Skin of body (tissue), 2 donors: Measurements from ENCODE around the gene LCP1. TPM values are rescaled to one million over a fixed set of nuclear protein-coding genes. Genes with fewer than 3 reads are reported as not detected.

Experiments
- DNase-seq: peaks from one replicate; lab custom pipeline; 2025; lab: John Stamatoyannopoulos, UW
- total RNA-seq: library from RNA; depleted of rRNA; stranded (reverse); fragments of >200 nt; gene quantifications from one replicate; pipeline ENCODE4 v1.2.3, GENCODE V29; 2014

The LCP1 gene
- total RNA-seq, 1 donor from 2014 or later = 46.7 TPM

GRCh38 chr13:46127358-46128023 lies 54.5 kb downstream of the LCP1 start:
- DNase-seq = no peak

DNA sequence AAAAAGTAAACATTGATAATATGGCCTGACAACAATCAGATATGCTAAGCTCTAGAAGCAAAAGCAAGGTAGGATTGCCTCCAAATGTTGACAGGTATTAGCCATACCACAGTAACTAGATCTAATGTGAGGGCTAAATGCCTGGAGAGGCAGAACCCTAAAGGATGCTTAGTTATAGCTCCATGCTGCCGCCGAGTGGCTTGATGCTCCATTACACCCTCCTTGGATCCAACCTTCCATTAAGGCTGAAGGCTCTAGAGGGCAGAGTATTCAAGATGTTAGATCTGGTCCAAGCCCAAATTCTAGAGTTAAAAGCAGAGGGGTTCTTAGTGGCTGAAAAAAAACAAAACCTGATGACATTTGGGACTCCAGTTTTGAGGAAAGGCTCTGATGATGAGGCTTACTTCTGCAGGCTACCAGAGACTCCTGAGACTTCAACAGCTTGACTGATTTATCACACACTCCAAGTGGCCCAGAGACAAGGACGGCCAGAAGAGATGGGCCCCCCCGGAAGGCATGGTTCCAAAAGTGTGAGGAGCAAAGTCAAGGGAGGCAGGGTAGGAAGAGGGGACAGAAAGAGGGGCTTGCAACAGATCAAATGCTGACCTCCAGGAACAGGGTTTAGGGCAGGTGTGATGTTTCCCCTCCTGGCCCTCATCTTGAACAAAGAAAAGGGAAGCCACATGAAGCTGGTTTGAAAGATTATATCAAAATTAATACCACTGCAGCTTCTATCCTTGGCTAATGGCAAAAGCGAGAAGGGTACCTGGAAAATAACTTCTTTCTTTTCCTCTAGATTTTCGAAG lies 55.2 kb downstream of the LCP1 start:
- peak; percentile 25 for DNase-seq

GRCh38 chr13:46126056-46126455 lies 55.9 kb downstream of the LCP1 start:
- no peak for DNase-seq

DNA sequence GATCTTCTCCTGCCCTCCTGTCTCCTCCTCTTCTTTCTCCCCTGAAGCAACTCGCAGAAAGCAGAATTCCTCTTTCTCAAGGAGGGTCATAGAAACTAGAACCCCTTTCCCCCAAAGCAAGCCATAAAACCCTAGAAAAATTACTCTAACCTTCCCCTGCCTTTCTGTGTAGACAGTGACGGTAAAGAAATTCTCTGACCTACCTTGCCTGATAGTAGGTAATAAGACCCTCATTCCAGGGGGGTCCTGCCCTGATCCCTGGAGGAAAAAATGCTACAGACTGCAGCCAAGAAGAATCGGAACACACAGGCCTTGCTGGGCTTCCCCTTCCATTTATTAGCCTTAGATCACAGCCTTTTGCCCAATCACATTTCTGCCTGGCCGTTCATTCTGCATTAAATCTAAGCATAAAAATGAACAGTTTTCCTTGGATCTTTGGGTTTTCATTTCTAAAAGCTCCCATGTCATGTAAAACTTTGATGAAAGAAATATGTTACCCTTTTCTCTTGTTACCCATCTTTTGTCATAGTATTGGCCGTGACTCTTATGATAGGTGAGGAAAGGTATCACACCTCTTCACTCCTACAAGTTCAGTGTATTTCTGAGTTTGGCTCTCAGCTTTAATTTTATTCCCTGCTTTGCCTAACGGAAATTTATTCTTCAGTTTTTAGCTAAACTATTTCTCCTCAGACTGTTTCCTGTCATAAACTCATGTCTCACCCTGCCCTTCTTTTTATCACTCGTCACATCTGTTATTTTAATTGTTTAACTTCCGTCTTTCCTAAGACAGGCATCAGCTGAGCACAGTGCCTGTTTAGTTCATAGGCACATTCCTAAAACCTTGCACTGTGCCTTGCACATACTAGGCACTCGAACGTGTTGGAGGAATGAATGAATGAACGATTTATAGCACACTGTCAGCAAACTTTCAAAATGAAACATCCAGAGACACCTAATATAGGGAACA lies 56.7 kb downstream of the LCP1 start:
- DNase-seq = no peak

GRCh38 chr13:46124531-46124966 lies 57.4 kb downstream of the LCP1 start:
- DNase-seq = no peak

DNA sequence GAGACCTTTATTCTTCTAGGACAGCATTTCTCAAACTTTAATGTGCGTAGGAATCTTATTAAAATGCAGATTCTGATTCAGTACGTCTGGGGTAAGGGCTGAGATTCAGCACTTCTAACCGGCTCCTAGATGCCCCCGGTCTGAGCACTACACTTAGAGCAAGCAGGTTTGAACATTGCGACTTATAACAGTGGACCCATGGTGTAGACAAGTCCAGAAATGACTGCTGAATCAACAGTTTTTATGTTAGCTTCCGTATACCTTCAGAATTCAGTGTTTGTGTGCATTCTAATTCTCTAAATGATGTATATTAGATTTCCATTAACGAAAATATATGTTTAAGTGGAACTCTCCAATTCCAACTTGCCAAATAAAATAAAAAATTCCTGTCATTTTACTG lies 59.7 kb downstream of the LCP1 start:
- DNase-seq = no peak

GRCh38 chr13:46121597-46122163 lies 60.3 kb downstream of the LCP1 start:
- DNase-seq = no peak

DNA sequence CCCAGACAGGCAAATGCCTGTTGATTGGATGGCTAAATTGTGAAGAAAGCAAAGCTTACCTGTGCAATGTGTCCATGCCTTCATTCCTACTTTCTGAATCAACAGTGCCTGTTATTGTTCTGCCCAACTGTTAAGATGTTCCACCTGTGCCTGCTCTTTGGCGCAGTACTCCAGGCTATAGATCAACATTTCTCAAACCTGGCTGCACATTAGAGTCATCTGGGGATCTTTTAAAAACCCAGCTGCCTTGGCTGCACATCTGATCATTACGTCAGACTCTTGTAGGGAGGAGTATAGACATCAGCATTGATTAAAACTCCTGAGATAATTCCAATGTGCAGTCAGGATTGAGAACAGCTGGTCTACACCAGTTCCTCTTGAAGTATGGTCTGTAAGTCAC lies 60.9 kb downstream of the LCP1 start:
- DNase-seq = no peak

DNA sequence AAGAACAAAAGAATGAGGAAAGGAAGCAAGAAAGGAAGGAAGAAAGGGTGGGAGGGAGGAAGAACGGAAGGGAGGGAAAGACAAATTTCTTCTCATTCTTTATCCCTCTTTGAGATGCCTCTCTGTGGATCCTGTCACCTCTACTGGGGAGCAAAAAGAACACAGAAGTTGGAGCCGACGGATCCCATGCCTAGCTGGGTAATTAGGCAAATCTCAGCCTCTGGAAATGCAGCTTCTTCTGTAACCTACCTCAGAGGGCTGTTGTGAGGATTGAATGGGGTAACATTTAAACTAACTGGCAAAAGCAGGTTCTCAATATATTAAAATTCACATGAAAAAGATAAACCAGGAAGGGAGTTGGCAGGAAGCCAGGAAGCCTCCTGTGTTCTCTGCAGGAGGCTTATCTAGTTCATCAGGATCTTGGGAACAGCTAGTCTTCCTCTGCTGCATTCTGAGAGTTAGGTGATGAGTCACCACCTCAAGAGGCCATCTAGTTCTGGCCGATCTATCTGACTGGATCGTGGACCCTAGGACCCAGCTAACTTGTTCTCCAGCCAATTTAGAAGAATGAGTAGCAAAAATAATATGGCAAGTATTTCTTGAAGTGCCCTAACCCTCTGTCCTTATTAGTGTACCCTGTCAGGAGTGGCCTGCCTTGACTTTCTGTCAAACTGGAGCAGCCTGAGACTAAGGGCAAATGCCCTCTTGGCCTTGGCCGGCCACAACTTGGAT lies 61.9 kb downstream of the LCP1 start:
- no peak for DNase-seq

DNA sequence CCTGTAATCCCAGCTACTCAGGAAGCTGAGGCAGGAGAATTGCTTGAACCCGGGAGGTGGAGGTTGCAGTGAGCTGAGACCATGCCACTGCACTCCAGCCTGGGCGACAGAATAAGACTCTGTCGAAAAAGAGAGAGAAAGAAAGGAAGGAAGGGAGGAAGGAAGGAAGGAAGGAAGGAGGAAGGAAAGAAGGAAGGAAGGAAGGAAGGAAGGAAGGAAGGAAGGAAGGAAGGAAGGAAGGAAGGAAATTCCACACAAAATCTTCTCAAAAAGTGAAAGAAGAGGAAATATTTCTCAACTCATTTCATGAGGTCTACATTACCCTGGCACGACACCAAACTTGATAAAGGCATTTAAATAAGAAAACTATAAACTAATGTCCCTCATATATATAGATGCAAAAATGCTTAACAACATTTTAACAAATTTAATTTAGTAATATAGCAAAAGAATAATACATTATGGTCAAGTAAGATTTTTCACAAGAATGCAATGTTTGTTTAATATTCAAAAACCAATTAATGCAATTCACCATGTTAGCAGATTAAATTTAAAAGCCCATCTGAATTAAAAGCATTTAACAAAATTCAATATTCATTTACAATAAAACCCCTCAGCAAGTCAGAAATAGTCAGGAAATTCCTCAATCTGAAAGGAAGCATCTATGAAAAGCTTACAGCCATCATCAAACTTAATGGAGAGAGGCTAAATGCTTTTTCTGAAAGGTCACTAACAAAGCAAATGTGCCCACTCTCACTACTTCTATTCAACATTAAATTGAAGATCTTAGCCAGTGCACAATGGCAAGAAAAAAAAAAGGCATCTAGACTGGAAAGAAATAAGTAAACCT lies 65.1 kb downstream of the LCP1 start:
- no peak for DNase-seq

DNA sequence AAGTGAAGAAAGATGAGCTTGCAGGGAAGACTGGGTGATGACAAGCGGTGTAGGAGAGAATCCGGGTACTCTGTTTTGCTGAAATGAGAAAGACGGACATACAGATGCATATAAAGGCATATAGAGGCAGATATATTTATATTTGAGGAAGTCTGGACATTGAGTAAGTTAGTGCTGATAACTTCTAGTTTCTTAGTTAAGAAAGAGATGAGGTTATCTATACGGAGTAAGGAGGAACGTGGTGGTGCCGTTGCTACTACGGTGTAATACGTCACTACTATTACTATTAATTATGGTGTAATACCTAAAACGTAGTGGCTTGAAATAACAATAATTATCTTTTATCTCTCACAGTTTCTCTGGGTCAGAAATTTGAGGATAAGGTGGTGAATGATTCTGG lies 67.4 kb downstream of the LCP1 start:
- no peak for DNase-seq

DNA sequence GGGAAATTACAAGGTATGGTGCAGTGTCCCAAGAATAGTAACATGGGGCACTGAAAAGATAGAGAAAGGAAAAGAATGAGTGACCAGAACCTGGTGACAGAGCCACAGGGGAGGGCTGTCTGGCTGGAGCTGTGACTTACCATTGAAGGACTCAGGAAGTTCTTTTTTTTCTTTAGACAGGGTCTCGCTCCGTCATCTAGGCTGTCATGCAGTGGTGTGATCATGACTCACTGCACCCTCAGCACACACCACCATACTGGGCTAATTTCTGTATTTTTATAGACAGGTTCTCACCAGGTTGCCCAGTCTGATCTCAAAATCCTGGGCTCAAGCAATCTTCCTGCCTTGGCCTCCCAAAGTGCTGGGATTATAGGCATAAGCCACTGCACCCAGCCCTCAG lies 68.4 kb downstream of the LCP1 start:
- no peak for DNase-seq

- no peak for DNase-seq
These were observed 70.8 kb downstream of the LCP1 start for GRCh38 chr13:46111151-46111550.

DNA sequence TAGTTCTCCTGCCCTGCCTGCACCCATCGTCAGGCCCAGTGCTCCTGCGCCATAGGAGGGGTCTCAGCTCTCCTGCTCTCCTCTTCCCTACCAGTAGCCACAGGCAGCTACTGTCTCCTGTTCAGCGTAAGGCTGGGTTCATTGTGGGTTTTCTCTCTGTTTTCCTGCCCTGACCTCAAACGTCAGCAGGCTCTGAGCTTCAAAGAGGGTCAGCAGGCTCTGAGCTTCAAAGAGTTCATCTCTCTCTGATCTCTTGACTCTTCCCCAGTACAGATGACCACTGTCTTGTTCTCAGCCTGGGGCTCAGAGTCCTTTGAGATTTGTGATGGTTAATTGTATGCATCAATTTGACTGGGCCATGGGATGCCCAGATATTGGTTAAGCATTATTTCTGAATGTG lies 72.5 kb downstream of the LCP1 start:
- DNase-seq = no peak

GRCh38 chr13:46106839-46107371 lies 75.1 kb downstream of the LCP1 start:
- no peak for DNase-seq

- DNase-seq = no peak
These were observed 77.1 kb downstream of the LCP1 start, which contains the start of gene CPB2 for GRCh38 chr13:46104868-46105267. TSS of gene CPB2 (minus strand) at chr13:46105033. CDS start at chr13:46105009, 24 bp downstream.

DNA sequence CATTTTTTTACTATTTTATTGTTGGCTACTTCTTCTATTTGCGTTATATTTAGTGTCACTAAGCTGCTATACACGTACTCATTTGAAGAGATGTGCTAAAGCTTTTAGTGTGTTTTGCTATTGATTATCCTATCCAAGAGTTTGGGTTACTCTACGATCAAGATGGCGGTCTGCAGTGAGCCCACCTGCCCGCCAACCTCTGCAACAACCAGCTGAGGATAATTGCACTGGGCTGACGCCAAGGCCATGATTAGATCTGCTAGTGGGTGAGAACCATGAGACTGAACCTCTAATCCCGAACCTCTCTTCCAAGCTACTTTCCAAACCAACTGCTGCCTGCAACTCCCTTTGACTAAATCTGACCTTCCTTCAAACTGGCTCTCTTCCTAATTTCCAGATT lies 78.9 kb downstream of the LCP1 start:
- no peak for DNase-seq

DNA sequence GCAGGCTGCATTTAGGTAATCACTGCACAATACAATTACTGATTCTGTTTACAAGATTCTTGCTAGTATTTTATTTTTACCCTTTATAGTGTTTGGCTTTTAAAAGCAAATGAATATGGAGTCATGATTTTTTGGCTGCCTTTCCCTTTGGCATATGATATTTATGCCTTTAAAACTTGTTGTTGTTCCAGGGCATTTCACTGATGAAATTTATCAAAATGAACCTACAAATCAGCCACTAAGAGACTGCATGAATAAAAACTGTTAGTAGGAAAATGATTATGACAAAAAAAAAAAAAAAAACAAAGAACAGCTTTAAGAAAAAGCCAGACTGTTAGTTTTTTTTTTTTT lies 79.7 kb downstream of the LCP1 start:
- DNase-seq = no peak

GRCh38 chr13:46101484-46102254 lies 80.3 kb downstream of the LCP1 start:
- no peak for DNase-seq
